Keratinocyte (primary cell): ENCODE measurements around the gene RAI1. TPM values are rescaled to one million over a fixed set of nuclear protein-coding genes. Genes with fewer than 3 reads are reported as not detected.

Experiments
- DNase-seq: peaks from one replicate; pipeline ENCODE4 v3.0.0-alpha.2; 2011; ENCODE audit warnings: low read depth, missing footprints, low spot score
- FAIRE-seq: peaks from 2 replicates; lab custom pipeline; 2011; peaks lifted over from hg19 to GRCh38; lab: Jason Lieb, UNC
- H2AFZ ChIP-seq: 2 replicates; pipeline ENCODE4 v1.6.0; 2012; ENCODE audit warnings: low read length, control low read depth, inconsistent platforms; ENCODE audit not compliant: control insufficient read depth
- H3K27ac ChIP-seq: 2 replicates; pipeline ENCODE4 v1.5.1; 2011; ENCODE audit warnings: low read length; ENCODE audit not compliant: control insufficient read depth, insufficient read depth
- H3K27me3 ChIP-seq: 3 replicates; pipeline ENCODE4 v1.6.0; 2011; ENCODE audit warnings: low read length; ENCODE audit not compliant: control insufficient read depth, insufficient read depth; ENCODE audit errors: extremely low read depth
- H3K36me3 ChIP-seq, 2 experiments: 2 replicates in 1 of 2; 3 replicates in 1 of 2; pipeline ENCODE4 v1.5.1; 2011; ENCODE audit warnings: low read length in 2 of 2, mild to moderate bottlenecking in 1 of 2; ENCODE audit not compliant: control insufficient read depth in 2 of 2, insufficient read depth in 2 of 2; ENCODE audit errors: extremely low read depth in 1 of 2
- H3K4me1 ChIP-seq: 3 replicates; pipeline ENCODE4 v1.5.1; 2011; ENCODE audit warnings: low read length; ENCODE audit not compliant: control insufficient read depth, insufficient read depth; ENCODE audit errors: extremely low read depth
- H3K4me2 ChIP-seq: 3 replicates; pipeline ENCODE4 v1.6.0; 2011; ENCODE audit warnings: low read depth, low read length; ENCODE audit not compliant: control insufficient read depth, insufficient read depth; ENCODE audit errors: extremely low read depth
- H3K4me3 ChIP-seq, 3 experiments: fragments of 200-600 bp in 1 of 3; sonication (generic) in 1 of 3; 2 replicates in 2 of 3; 3 replicates in 1 of 3; pipeline ENCODE4 v1.5.1; 2011 to 2016; ENCODE audit warnings: low read length in 3 of 3, mild to moderate bottlenecking in 3 of 3, control low read depth in 2 of 3, inconsistent platforms in 1 of 3, low read depth in 1 of 3, mixed read lengths in 1 of 3, mixed run types in 1 of 3, moderate library complexity in 1 of 3; ENCODE audit not compliant: control insufficient read depth in 2 of 3, insufficient read depth in 2 of 3; ENCODE audit errors: extremely low read depth in 1 of 3
- H3K79me2 ChIP-seq: 2 replicates; pipeline ENCODE4 v1.6.0; 2012; ENCODE audit warnings: low read length; ENCODE audit not compliant: control insufficient read depth, insufficient read depth
- H3K9ac ChIP-seq: 3 replicates; pipeline ENCODE4 v1.6.0; 2011; ENCODE audit warnings: low read length; ENCODE audit not compliant: control insufficient read depth, insufficient read depth; ENCODE audit errors: extremely low read depth
- H3K9me1 ChIP-seq: 3 replicates; pipeline ENCODE4 v1.6.0; 2011; ENCODE audit warnings: low read length; ENCODE audit not compliant: control insufficient read depth, insufficient read depth; ENCODE audit errors: extremely low read depth
- H3K9me3 ChIP-seq: 2 replicates; pipeline ENCODE4 v1.5.1; 2012; ENCODE audit warnings: low read depth, low read length; ENCODE audit not compliant: control insufficient read depth
- H4K20me1 ChIP-seq: 3 replicates; pipeline ENCODE4 v1.6.0; 2011; ENCODE audit warnings: low read length; ENCODE audit not compliant: control insufficient read depth, insufficient read depth; ENCODE audit errors: extremely low read depth
- EZH2 ChIP-seq: IDR thresholded peaks from one replicate; pipeline ENCODE4 v1.6.1; 2012; ENCODE audit warnings: inconsistent platforms, mild to moderate bottlenecking, low read length, moderate library complexity
- dilution Hi-C: fragments of 300-500 bp; cut with MboI; formaldehyde crosslinking; loops from one replicate; pipeline ENCODE4 v1.7.0; 2020; ENCODE audit warnings: low sequenced_read_pairs; ENCODE audit not compliant: extremely low pct_ligation_motif_present
- polyA plus RNA-seq, 5 experiments: library from polyadenylated mRNA; depleted of rRNA in 3 of 5; stranded (reverse) in 3 of 5; stranded (forward) in 1 of 5; unstranded in 1 of 5; fragments of >200 nt; gene quantifications; 1 replicate in 1 of 5; 2 replicates in 3 of 5; 3 replicates in 1 of 5; pipeline versions ENCODE4 v1.2.1 to v1.2.3, GENCODE V29; 2011 to 2012; ENCODE audit warnings: missing spikeins in 2 of 5, low read depth in 1 of 5, low replicate concordance in 1 of 5
- TF ChIP-seq, protein P1 (sequence below), 3 experiments: IDR thresholded peaks in 1 of 3; conservative IDR thresholded peaks in 1 of 3; optimal IDR thresholded peaks in 1 of 3; 2 replicates in 2 of 3; 3 replicates in 1 of 3; pipeline versions ENCODE3 to v1.5.1; 2011; ENCODE audit warnings: low read length in 3 of 3, mild to moderate bottlenecking in 3 of 3, moderate library complexity in 2 of 3, control low read depth in 1 of 3, inconsistent platforms in 1 of 3; ENCODE audit not compliant: insufficient read depth in 2 of 3; ENCODE audit errors: extremely low read depth in 1 of 3

RAI1 gene
- polyA plus RNA-seq, 1 donor (not counting 4 experiments of a cell fraction or from before 2014, with no cell fraction given) = 2.6 TPM

DNA sequence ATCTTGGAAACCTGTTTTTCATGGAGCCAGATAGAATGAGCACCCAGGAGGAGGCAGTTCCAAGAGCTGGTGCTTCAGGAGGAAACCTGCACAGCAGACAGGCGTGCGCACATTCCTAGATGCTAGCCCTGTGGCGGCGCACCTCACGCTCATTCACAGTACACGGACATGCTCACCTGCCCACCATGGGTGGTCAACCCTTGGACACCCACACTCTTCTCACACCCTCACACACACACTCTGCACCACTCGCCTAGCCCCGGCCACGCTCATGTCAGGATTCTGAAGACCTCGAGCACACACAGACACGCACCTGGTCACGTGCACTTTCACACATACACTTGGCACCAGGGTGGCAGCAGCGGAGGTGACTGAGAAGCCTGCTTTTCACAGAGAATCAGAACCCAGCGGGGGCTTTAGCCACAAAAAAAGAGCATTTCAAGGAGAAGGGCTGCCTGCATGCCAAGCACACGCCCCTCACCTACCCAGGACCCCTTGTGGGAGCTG is 28.6 kb downstream of the RAI1 start:
- no peak overlapping the region for H3K4me2 ChIP-seq
- peaks cover 76% of the 10 kb centered on the region for H3K79me2 ChIP-seq
- H3K4me3 ChIP-seq = no peak overlapping the region
- H4K20me1 ChIP-seq = peaks cover 13% of the 10 kb centered on the region
- TF ChIP-seq, protein P1, sequence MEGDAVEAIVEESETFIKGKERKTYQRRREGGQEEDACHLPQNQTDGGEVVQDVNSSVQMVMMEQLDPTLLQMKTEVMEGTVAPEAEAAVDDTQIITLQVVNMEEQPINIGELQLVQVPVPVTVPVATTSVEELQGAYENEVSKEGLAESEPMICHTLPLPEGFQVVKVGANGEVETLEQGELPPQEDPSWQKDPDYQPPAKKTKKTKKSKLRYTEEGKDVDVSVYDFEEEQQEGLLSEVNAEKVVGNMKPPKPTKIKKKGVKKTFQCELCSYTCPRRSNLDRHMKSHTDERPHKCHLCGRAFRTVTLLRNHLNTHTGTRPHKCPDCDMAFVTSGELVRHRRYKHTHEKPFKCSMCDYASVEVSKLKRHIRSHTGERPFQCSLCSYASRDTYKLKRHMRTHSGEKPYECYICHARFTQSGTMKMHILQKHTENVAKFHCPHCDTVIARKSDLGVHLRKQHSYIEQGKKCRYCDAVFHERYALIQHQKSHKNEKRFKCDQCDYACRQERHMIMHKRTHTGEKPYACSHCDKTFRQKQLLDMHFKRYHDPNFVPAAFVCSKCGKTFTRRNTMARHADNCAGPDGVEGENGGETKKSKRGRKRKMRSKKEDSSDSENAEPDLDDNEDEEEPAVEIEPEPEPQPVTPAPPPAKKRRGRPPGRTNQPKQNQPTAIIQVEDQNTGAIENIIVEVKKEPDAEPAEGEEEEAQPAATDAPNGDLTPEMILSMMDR (optimal IDR thresholded peaks at IDR 0.05 in 1 of 3, IDR thresholded peaks at IDR 0.05 in 1 of 3, conservative IDR thresholded peaks at IDR 0.05 in 1 of 3; ENCODE audit: extremely low read depth in 1 of 3, insufficient read depth in 2 of 3, low read length in 3 of 3) = no peak
- TF ChIP-seq EZH2 = no peak
- H3K9me3 ChIP-seq = no peaks in the 10 kb centered on the region
- no peak for FAIRE-seq
- no peak overlapping the region for H3K9ac ChIP-seq
- H3K9me1 ChIP-seq = no peaks in the 10 kb centered on the region
- H3K4me1 ChIP-seq = peaks cover 29% of the 10 kb centered on the region
- no peaks in the 10 kb centered on the region for H3K27me3 ChIP-seq
- H2AFZ ChIP-seq = no peak overlapping the region
- dilution Hi-C loops = no loop called here
- peaks cover 9 to 11% of the 10 kb centered on the region in 2 experiments for H3K36me3 ChIP-seq
- H3K27ac ChIP-seq = no peak overlapping the region
- no peak for DNase-seq

DNA sequence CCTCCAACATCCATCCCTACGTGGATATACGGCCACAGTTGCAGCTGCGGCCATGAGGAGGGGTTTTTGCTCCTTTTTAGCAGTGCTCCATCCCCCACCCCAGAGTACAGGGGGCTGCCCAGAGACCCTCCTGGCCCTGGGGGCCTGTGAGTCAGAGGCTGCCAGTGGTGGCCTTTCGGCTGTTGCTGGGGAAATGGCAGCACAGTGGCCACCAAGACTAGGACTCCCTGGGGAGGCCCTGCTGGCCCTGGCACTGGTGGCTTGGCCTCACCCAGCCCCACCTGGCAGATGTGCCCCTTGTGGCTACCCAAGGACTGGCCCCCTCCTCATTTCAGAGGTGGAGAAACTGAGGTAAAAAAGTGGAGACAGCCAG is 29.1 kb downstream of the RAI1 start:
- FAIRE-seq (no peak), DNase-seq (no peak)
- Histone ChIP-seq H3K9ac (no peak overlapping the region), H4K20me1 (peaks cover 15% of the 10 kb centered on the region), H3K27ac (peak overlapping the region; percentile 33), H3K4me1 (peaks cover 29% of the 10 kb centered on the region), H2AFZ (no peak overlapping the region), H3K4me3 (no peak overlapping the region), H3K36me3 (peaks cover 8 to 13% of the 10 kb centered on the region in 2 experiments), H3K27me3 (no peaks in the 10 kb centered on the region), H3K9me3 (no peaks in the 10 kb centered on the region), H3K9me1 (no peaks in the 10 kb centered on the region), H3K79me2 (peaks cover 79% of the 10 kb centered on the region), H3K4me2 (no peak overlapping the region)
- no peak for TF ChIP-seq EZH2
- TF ChIP-seq, protein P1 (optimal IDR thresholded peaks at IDR 0.05 in 1 of 3, IDR thresholded peaks at IDR 0.05 in 1 of 3, conservative IDR thresholded peaks at IDR 0.05 in 1 of 3; ENCODE audit: extremely low read depth in 1 of 3, insufficient read depth in 2 of 3, low read length in 3 of 3) = no peak
- dilution Hi-C loops = no loop called here
